HG02588 (cell line): ENCODE results near the gene ECPAS.
A peak's percentile ranks its signal among the peaks of the same experiment; 100 is the strongest.
"Not testable (repeated sequence)": the region's sequence is repeated elsewhere in the genome, so short reads cannot be mapped to it uniquely, and the experiment has no call there.

Experiments used
- ATAC-seq: cut with Tn5 transposase; IDR thresholded peaks from one replicate; pipeline ENCODE4 v1.9.1; 2021; ENCODE audit warnings: mild to moderate bottlenecking, moderate library complexity; ENCODE audit not compliant: unreplicated experiment

Gene ECPAS

GRCh38 chr9:111483858-111484571 lies at the start of gene ECPAS:
Gene ECPAS (minus strand): TSS chr9:111484383. CDS start chr9:111472918, 11,465 bp downstream.
- ATAC-seq: peak; percentile 53

- ATAC-seq: no peak
These were observed 49.1 kb upstream of the ECPAS start for GRCh38 chr9:111533099-111533790.

GRCh38 chr9:111531716-111532115 lies 47.5 kb upstream of the ECPAS start:
- ATAC-seq: no peak

- ATAC-seq: no peak
These were observed 45.6 kb upstream of the ECPAS start for GRCh38 chr9:111529787-111530186.

- no peak for ATAC-seq
These were observed 43.2 kb upstream of the ECPAS start for GRCh38 chr9:111527347-111527746.

GRCh38 chr9:111525056-111525977 lies 41.1 kb upstream of the ECPAS start, which contains the start of gene ZNF483:
Gene ZNF483 (plus strand): TSS chr9:111525179. CDS start chr9:111527396, 2,217 bp downstream.
- ATAC-seq: no peak

- no peak for ATAC-seq
These were observed 40.5 kb upstream of the ECPAS start for GRCh38 chr9:111524731-111525055.

- no peak for ATAC-seq
These were observed 31.9 kb upstream of the ECPAS start for GRCh38 chr9:111516061-111516465.

- ATAC-seq: no peak
These were observed 30.8 kb upstream of the ECPAS start for GRCh38 chr9:111514967-111515366.

- ATAC-seq: not testable (repeated sequence)
These were observed 27.4 kb upstream of the ECPAS start for GRCh38 chr9:111511581-111511980.

GRCh38 chr9:111502506-111502905 lies 18.3 kb upstream of the ECPAS start:
- ATAC-seq: no peak

GRCh38 chr9:111501648-111502047 lies 17.5 kb upstream of the ECPAS start:
- ATAC-seq: no peak

- ATAC-seq: no peak
These were observed 16.9 kb upstream of the ECPAS start for GRCh38 chr9:111501005-111501562.

- ATAC-seq: not testable (repeated sequence)
These were observed 13.0 kb upstream of the ECPAS start for GRCh38 chr9:111497196-111497595.

- no peak for ATAC-seq
These were observed 350 bp upstream of the ECPAS start for GRCh38 chr9:111484572-111484894.

- peak; percentile 36 for ATAC-seq
These were observed 735 bp downstream of the ECPAS start for GRCh38 chr9:111483439-111483857.

GRCh38 chr9:111482694-111483438 lies 1.3 kb downstream of the ECPAS start:
- peak; percentile 58 for ATAC-seq

- no peak for ATAC-seq
These were observed 2.1 kb downstream of the ECPAS start for GRCh38 chr9:111481885-111482636.

- ATAC-seq: no peak
These were observed 6.5 kb downstream of the ECPAS start for GRCh38 chr9:111477677-111478076.

- no peak for ATAC-seq
These were observed 9.0 kb downstream of the ECPAS start for GRCh38 chr9:111475195-111475594.
